ENCODE results near the gene FAM13C.

Gene FAM13C

GRCh38 chr10:59361663-59362143 lies 646 bp downstream of the FAM13C start:
- no peak for DNase-seq (ENCODE audit: low read depth)

- DNase-seq (ENCODE audit: low read depth), result no peak
These were observed 1.5 kb downstream of the FAM13C start for GRCh38 chr10:59360605-59361405.

DNA sequence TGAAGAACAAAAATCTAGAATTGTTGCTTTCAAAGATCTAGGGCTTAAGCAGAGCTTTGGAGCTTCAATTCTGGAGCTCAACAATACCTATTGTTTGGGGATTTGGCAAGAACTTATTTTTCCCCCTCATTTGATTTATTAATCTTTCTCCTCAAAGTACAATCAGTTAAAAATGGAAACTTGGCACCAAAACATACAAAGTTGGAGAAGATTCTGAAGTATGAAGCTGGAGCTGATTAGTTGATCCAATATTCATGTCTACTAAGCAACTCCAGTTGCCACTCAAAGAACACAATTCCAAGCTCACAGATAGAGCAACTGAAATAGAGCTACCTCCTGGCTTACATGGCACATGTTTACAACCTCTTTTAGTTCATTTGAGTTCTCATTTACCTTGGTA lies 3.8 kb downstream of the FAM13C start:
- DNase-seq (ENCODE audit: low read depth), result no peak

DNA sequence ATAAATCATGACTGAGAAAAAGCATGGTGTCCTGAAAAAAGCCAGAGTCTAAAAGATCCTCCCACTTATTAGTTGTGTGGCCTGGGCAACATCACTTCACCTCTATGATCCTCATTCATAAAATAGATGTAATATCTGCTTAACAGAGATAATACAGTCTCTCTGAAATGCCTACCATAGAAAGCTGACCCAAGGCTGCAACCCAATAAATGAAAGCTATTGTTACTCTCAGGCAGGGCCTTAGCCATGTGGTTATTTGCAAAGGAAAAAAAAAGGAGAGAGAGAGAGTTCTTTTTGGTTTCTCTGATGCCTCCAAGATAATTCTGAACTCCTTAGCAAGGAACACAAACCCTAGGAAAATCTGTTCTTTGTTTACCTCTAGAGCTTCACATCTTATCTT lies 7.9 kb downstream of the FAM13C start:
- no peak for DNase-seq (ENCODE audit: low read depth)

DNA sequence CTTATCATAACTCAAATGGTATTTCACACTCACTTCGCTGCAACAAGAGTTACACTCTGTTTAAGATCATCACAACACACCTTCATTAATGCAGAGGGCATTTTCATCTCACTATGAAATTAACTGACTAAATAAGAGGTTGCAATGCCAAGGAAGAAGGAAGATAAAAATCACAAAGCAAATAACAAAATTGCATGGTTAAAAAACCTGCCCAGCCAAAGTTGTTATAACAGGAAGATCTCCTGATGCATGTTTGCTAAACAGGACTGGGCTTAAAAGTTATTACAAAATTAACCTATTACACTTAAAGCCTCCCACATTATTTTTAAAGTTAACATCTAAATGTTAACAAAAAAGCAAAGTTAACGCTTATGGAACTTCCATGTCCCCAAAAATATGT lies 11.8 kb downstream of the FAM13C start:
- DNase-seq (ENCODE audit: low read depth), result no peak

DNA sequence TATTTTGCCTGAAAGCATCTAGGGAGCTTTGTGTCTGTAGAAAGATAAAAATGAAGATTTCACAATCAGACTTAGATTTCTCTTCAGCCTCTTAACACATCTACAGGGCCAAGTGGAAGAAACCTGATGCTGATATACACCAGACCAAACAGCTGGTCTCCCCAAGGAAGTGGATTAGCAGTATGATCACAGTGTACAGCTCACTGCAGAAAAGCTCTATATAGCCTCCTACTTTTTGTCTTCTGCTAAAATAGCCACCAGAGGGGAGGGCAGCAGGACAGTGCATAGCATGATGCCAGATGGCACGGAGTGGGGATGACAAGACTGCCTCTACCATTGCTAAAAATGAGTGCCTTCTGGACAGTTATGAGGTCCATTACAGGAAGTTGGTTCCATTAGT lies 16.0 kb downstream of the FAM13C start:
- DNase-seq (ENCODE audit: low read depth), result no peak

DNA sequence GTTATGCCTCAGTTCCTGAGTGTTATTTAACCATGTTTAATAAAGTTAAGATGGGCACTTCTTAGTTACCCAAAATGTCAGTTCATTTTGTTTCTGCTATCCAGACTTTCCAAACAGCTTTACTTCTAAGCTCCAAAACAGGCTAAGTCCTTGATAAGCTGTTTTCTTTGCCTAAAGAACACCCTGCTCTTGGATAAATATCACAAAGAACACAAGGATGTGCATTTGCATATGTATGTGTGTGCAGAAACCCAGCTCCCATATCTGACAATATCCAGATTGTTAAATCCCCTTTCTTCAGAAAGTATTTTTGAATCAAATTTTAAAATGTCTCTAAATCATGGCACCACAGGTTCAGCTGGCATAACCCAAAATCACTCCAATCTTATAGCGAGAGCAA lies 19.6 kb downstream of the FAM13C start:
- no peak for DNase-seq (ENCODE audit: low read depth)

- no peak for DNase-seq (ENCODE audit: low read depth)
These were observed 20.3 kb downstream of the FAM13C start for GRCh38 chr10:59342000-59342399.

- no peak for DNase-seq (ENCODE audit: low read depth)
These were observed 22.1 kb downstream of the FAM13C start for GRCh38 chr10:59340285-59340684.

DNA sequence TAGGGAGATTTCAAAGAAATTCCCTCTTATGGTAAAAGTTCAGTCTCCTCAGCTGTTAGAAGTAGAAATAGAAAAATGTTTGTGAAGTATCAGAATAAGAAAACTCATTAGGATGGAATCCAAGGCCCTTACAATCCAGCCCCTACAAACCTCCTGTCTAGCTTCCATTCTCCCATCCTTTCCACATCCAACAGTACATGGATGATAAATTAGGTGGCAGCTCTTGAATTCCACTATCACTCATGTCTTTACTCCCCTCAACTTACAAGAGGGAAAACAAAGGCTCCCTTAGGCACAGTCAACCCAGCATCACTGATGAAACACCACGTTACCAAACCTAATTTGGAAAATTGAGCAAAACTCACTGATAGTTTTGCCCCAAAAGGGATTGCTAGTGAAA lies 23.0 kb downstream of the FAM13C start:
- DNase-seq (ENCODE audit: low read depth), result no peak

DNA sequence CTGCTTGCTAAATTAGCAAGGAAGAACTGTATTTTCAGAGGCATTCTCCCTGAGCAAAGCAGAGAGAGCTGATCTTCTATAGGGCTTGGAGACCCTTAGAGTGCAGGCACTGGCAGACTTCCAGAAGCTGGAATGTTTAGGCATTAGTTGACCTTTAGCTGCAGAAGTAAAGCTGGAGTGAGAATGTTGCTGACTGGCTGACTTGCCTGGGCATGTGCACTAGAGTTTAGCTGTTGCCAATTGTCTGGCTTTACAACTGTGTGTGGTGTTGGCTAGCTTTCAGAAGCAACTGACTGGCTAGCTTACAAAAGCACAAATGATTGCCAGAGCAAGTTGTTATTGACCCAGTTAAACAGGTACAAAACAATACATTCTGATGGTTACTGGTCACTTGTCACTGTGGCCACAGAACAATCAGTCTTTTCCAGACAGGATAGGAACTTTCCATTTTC lies 25.1 kb downstream of the FAM13C start:
- no peak for DNase-seq (ENCODE audit: low read depth)

DNA sequence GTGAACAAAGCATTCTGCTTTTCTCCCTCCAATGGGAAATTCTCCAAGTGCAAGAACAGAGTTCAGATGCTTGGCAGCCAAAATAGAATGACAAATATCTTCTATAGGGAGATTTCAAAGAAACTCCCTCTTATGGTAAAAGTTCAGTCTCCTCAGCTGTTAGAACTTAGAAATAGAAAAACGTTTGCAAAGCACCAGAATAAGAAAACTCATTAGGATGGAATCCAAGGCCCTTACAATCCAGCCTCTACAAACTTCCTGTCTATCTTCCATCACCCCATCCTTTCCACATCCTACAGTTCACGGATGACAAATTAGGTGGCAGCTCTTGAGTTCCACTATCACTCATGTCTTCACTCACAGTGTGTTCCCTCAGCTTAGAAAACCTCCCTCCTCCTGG lies 25.7 kb downstream of the FAM13C start:
- no peak for DNase-seq (ENCODE audit: low read depth)

DNA sequence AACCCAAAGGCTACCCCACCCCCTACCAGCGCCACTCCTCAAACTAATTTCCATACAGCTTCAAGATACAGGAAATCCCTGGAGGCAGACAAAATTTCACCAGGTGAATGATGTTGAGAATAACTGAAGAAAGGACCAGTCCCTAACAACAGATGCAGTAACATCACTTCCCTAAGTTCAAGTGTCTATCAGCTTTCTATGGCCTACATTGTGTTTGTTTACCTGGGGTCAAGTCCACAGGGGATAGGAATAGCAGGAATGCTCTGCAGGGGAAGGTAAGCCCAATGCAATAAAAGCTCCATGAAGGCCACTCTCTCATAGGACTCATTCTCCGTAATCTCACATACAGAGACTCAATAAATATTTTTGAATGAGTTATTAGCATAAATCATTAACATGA lies 26.9 kb downstream of the FAM13C start:
- no peak for DNase-seq (ENCODE audit: low read depth)

DNA sequence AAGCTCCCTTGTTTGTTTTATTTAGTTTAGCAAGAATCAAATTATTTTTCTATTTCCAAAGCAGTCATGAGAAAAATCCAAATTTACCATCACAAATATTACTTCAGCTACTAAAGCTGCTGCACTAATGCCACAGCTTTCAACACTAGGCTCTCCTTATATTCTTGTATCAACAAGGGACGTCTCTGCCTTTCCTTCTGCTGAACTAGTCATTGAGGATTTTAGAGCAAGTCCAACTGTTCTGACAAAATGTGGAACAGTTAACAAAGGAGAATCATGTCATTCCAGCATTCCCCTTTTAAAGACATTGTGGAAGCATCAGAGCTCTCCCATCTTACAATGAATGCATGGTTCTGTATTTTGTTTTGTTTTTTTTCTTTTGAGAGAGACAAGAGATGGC lies 28.6 kb downstream of the FAM13C start:
- no peak for DNase-seq (ENCODE audit: low read depth)

GRCh38 chr10:59332581-59332980 lies 29.8 kb downstream of the FAM13C start:
- no peak for DNase-seq (ENCODE audit: low read depth)

DNA sequence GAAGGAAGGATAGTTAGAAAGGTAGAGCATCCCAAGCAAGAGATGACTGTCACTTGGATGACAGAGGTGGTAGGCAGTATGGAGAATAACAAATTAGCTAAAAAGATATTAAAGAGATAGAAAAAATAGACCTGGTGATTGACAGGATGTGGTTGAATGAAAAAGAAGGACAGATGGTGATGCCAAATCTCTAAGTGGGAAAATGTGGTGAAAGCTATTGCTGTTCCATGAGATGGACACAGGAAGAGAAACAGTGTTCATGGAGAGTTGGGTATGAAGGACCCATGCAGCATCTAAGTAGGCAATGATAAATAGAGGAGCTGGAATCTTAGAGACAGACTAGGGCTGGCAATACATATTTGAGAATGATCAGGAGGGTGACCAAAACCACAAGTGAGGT lies 30.7 kb downstream of the FAM13C start:
- no peak for DNase-seq (ENCODE audit: low read depth)

GRCh38 chr10:59325116-59325515 lies 37.2 kb downstream of the FAM13C start:
- no peak for DNase-seq (ENCODE audit: low read depth)

GRCh38 chr10:59324597-59324996 lies 37.8 kb downstream of the FAM13C start:
- no peak for DNase-seq (ENCODE audit: low read depth)

DNA sequence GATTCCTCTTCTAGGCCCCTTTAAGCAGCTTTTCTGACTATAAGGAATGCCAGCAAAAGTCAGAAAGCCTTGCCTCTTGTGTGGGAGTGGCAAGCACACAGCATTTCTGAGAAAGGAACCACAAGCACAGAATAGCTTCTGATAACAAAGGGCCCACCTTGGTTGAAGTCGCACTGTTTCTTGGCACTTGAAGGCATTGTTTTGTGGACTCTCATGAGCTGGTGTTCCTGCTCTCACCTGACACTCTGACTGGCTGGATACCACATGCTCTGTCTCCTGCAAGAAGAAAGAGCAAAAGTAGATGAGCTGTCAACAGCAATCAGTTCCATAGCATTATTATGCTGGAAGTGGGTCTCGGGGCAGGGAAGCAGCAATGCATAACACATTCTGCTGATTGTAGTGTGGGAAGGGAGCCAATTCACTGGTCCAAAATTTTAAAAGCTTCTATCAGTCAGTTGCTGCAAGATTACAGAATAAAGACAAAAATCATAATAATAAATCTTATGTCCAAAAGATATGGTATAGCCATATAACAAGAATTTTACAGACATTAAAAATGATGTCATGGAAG lies 38.4 kb downstream of the FAM13C start:
- no peak for DNase-seq (ENCODE audit: low read depth)

GRCh38 chr10:59323036-59323459 lies 39.3 kb downstream of the FAM13C start:
- no peak for DNase-seq (ENCODE audit: low read depth)

GRCh38 chr10:59322131-59322530 lies 40.2 kb downstream of the FAM13C start:
- DNase-seq (ENCODE audit: low read depth), result no peak

GRCh38 chr10:59320355-59320754 lies 42.0 kb downstream of the FAM13C start:
- no peak for DNase-seq (ENCODE audit: low read depth)

DNA sequence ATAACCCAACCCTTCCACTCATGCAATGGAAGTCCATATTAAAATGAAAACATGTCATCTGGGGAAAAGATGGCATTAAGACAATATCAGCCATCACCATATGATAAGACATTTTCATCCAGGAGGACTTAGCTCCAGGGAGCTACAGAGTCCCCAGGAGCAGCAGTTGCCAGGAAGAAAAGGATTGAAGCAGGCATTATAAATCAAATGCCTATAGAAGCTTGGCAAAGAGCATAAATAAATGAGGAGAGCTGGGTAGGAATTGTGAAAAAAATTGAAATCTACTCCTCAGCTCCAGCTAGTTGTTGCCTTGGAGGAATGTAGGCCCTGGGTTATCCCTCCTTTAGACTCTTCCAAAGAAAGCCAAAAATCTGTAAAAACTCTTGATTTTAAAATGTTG lies 42.5 kb downstream of the FAM13C start:
- DNase-seq (ENCODE audit: low read depth), result no peak

- DNase-seq (ENCODE audit: low read depth), result no peak
These were observed 45.3 kb downstream of the FAM13C start for GRCh38 chr10:59317066-59317465.
